GM12872 (cell line): Measurements from ENCODE around the gene PTCHD1.

ENCODE experiments used
- CTCF ChIP-seq: IDR thresholded peaks from 3 replicates; pipeline ENCODE4 v1.5.1; 2011; ENCODE audit warnings: low read depth, mild to moderate bottlenecking, low read length, moderate library complexity; ENCODE audit not compliant: insufficient read depth

Gene PTCHD1

DNA sequence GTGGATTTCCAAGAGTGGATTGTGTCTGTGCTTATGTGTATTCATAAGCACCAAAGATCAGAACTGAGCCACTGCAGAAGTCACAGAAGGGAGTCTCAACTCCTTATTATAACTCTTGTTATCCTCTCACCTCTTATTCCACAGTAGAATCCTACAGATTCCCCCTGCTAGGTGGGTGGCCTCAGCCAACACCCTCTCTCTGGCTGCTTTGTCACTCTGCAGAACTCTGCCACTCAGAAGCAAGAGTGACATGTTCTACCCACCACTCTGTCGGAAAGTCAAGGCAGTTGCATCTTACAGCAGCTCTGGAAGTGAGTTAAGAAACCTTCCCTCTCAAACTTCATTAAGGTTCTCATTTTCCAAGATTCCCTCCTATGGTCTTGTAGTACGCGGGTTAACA is 41.9 kb downstream of the PTCHD1 start:
- no peak for TF ChIP-seq CTCF

- no peak for TF ChIP-seq CTCF
Observed at GRCh38 chrX:23380581-23380980, 45.9 kb downstream of the PTCHD1 start.

- no peak for TF ChIP-seq CTCF
Observed at GRCh38 chrX:23381099-23382087, 46.7 kb downstream of the PTCHD1 start.

DNA sequence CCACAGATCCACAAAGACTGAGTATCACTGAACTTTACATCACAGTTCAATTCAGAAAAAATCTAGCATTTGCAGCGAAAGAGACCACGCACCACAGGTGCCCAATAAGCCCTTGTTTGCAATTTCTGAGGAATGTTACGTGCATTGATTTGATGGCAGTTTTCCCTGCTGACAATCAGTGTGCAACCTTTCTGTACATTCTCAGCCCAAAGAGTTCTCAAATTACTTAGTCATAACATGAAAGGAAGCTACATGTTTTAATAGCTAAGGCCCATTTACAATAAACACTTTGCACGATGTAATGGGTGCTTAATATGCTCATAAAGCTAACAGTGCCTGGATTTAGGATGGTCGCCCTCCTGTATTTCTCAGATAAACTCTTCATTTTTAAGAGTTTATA is 47.9 kb downstream of the PTCHD1 start:
- no peak for TF ChIP-seq CTCF

DNA sequence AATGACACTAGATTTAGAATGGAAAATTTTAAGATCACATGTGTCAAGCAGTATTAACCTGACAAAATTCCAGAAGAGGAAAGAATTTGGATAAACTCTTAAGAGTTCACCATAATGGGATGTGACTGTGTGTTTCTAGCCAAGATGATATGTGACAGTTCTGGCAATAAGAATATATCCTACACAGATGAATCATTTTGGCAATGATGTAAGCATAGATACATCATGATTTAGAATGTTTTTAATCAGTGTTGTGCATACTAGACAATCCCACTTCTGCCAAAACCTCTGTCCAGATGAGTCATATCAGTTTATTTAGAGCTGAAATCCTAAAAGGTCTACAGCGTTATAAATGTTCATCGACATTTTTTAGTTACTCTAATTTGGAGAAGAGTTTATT is 48.8 kb downstream of the PTCHD1 start:
- TF ChIP-seq CTCF = no peak

DNA sequence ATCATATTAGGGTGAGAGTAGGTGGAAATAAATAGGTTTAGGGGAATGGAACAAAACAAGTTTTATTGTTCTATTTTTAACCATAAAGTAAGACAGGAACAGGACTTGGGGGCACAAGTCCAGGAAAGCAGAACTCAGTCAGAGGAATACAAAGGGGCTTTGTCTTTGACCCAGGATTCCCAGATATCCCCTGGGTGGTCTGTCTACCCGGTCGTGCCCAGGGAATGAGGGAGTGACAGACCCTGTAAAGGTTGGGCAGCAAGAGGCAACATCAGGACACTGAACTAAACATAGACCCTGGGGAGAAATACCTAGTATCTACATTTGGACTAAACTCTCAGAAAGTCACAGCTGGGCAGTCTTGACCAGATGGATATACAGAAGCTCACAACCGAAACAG is 50.6 kb downstream of the PTCHD1 start:
- no peak for TF ChIP-seq CTCF

- TF ChIP-seq CTCF = no peak
Observed at GRCh38 chrX:23386260-23386659, 51.6 kb downstream of the PTCHD1 start.
